GM19025 (cell line): ENCODE measurements around the gene A1CF.

Experiments used
- ATAC-seq: cut with Tn5 transposase; IDR thresholded peaks from one replicate; pipeline ENCODE4 v1.9.1; 2021; ENCODE audit warnings: mild to moderate bottlenecking, low read depth, moderate library complexity; ENCODE audit not compliant: unreplicated experiment

A1CF gene

DNA sequence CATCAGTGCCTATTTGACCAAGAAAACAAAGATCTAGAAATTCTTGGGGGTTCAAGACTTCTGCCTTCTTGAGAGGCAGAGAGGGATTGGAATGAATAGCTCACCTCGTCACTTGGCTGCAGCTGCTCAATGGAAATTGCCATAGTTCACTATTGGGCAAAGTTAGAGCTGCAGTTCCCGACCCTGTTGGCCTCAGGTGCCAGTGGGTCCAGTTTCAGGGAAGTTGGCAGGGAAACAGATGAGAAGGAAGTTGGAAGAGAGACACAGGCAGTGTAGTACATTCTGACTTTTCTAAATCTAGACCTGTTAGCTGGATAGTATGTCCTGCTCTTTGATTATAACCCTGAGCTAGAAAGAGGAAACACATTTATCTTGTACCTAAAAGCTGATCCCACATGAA, 19.1 kb downstream of the A1CF start:
- no peak for ATAC-seq

DNA sequence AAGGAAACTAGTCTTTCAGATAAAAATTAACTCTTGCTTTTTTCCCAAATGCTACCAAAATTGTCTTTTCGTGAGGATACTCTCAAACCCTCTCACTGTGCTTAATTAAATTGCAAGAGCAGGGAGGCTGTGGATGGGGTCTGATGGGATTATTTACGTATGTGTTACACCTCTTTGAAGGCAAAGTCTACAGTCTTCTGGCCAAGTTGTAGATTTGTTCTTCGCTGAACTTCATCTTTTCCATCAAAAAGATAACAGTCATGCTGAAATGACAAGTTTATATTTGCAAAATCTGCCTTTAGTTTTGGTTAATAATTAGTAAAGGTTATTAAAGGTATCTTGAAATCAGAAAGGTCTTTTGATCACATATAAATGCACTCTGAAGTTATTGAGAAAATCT, 22.7 kb downstream of the A1CF start:
- ATAC-seq = no peak

DNA sequence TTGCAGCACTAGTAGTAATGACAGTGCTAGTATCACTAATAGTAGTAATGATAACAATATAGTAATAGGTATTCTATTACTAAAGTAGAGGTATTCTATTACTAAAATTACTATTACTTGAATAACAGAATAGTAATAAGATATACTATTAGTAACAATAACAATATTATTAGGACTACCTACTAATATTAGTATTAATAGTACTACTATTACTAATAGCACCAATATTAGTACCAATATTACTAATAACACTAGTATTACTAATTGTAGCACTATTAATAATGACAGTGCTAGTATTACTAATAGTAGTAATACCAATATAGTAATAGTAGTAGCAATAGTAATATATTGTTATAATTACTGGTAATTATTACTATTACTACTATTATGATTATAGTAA, 24.1 kb downstream of the A1CF start:
- ATAC-seq = no peak

DNA sequence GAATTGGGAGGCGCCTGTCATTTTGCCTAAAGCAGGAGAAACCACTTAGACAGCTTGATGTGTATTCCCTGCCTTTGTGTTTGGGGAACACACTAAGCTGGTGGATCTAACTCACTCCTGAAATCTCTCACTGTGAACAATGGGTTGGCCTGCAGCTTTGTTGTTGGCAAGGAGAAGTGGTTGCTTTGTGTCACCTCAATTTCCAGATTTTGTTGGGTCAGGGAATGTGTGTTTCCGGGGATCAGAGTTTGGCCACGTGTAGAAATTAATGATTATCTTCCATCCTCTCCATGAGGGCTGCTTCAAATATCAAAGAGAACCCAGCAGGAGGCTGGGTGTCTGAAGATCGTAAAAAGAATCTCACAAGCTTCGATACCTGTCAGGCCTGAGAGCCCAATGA, 27.8 kb downstream of the A1CF start:
- no peak for ATAC-seq

DNA sequence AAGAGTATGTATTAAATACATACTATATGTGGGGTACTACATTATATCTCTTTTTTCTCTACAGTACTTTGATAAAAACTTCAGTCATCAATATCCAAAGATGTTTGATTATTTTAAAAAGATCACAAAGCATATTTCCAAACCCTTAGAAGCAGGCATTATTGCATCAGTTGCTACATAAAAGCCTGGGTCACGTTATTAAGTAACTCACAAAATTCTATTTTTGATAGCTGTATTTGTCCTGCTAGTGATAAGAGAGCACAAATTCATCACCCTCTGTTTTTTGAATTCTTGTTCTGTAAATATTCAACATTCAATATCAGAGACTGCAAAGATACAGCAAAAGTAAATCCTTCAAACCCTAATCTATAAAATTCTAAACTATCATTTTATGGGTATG, 30.0 kb downstream of the A1CF start:
- ATAC-seq = no peak

GRCh38 chr10:50855015-50855414, 30.4 kb downstream of the A1CF start:
- no peak for ATAC-seq

- no peak for ATAC-seq
Observed at GRCh38 chr10:50853557-50853956, 31.9 kb downstream of the A1CF start.

GRCh38 chr10:50851884-50852671, 33.3 kb downstream of the A1CF start:
- ATAC-seq = no peak

DNA sequence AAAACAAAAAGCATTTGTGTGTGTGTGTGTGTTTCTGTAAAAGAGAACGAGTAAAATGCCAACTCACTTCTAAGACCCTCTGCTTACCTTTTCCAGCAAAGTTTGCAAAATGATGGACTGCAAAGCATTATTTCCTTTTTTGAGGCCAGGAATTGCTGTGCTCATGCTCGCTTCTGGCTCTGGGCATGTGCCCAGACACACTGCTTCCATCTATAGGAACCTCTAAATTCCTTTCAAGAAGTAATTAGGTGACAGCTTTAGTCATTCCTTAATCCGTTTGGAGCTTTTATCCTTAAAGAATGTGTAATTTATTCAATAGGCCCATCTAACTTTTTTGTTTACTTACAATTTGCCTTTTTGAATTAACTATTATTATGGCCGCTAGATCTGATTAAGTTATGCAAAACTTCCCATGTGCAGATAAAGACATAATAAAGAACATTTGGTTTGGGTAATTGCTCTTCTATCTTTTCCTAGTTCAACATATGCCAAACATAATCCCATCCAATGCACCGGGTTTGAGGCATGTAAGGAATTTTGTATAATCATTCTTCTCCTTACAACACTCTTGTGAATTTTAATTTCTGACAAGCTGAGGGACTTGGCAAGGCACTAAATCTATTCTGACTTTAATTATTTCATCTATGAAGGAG, 34.7 kb downstream of the A1CF start:
- no peak for ATAC-seq

- ATAC-seq = no peak
Observed at GRCh38 chr10:50846753-50847152, 38.7 kb downstream of the A1CF start.

- ATAC-seq = no peak
Observed at GRCh38 chr10:50837095-50837494, 48.3 kb downstream of the A1CF start.

- ATAC-seq = no peak
Observed at GRCh38 chr10:50832171-50832751, 53.2 kb downstream of the A1CF start.

DNA sequence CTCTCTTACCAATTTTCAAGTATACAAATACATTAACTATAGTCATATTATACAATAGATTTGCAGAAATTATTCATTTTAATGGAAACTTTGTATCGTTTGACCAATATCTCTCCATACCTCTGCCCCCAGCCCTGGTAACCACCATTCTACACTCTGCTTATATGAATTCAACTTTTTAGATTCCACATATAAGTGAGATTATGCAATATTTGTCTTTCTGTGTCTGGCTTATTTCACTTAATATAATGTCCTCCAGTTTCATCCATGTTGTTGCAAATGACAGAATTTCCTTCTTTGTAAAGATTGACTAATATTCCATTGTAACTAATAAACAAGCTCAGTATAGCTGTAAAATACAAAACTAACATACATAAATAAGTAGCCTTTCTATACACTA, 55.4 kb downstream of the A1CF start:
- no peak for ATAC-seq

DNA sequence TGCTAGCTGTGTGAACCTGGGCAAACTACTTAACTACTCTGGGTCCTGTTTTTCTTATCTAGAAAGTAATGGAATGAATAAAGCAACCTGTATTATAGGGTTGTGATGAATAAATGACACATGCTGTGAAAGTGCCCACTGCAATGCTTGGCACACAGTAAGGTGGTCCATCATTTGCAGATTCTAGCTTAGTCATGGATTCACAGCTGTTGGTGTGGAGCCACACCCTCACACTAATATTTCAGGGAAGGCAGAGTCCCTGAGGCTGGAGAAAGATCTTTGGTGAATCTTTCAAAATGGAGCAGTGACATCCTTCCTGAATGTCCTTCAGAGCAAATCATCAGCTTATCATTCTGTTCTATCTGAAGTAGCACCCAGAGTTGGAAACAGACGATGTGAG, 60.6 kb downstream of the A1CF start:
- no peak for ATAC-seq

- ATAC-seq = no peak
Observed at GRCh38 chr10:50823789-50824188, 61.6 kb downstream of the A1CF start.

DNA sequence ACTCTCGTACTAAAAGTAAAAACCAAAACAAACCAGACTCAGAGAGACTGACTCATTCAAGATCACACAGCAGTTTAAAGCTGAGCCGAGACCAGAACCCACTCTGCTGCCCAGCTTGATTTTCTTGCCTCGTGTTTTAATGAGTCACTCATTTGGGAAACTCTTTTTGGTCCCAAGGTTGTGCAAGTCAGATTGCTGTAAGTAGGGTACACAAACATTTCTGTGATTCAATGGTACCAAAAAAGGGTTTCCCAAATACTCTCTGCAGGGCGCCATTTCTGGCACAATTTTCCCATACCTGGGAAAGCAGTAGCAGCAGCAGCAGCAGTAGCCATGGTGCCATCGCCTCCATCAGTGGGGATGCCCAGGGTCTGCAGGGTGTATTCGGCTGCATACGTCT, 75.8 kb downstream of the A1CF start:
- ATAC-seq = no peak

- no peak for ATAC-seq
Observed at GRCh38 chr10:50807851-50808776, 77.3 kb downstream of the A1CF start.

GRCh38 chr10:50805981-50806622, 79.3 kb downstream of the A1CF start:
- no peak for ATAC-seq

- no peak for ATAC-seq
Observed at GRCh38 chr10:50799595-50799994, 85.8 kb downstream of the A1CF start.

- no peak for ATAC-seq
Observed at GRCh38 chr10:50798297-50798696, 87.1 kb downstream of the A1CF start.
